ENCODE results near the gene GOLM1.

Gene GOLM1

DNA sequence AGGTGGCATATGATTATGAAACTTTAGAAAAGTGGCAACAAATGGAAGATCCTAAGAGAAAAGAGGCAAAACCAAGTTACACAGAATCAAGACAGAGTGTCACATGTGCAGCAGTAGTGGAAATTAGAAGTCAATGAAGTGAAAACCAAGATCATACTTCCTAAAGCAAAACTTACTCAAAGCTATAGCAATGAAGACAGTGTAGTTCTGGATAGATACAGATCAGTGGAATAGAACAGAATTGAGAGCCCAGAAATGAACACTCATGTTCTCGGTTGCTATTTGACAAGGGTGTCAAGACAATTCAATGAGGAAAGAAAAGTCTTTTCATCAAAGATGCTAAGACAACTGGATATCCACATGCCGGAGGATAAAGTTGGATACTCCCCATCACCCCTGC lies 114.9 kb downstream of the GOLM1 start:
- no peak overlapping the region for H3K27ac Mint-ChIP-seq
- H3K4me1 Mint-ChIP-seq: no peaks in the 10 kb centered on the region
- TF ChIP-seq, protein P1, sequence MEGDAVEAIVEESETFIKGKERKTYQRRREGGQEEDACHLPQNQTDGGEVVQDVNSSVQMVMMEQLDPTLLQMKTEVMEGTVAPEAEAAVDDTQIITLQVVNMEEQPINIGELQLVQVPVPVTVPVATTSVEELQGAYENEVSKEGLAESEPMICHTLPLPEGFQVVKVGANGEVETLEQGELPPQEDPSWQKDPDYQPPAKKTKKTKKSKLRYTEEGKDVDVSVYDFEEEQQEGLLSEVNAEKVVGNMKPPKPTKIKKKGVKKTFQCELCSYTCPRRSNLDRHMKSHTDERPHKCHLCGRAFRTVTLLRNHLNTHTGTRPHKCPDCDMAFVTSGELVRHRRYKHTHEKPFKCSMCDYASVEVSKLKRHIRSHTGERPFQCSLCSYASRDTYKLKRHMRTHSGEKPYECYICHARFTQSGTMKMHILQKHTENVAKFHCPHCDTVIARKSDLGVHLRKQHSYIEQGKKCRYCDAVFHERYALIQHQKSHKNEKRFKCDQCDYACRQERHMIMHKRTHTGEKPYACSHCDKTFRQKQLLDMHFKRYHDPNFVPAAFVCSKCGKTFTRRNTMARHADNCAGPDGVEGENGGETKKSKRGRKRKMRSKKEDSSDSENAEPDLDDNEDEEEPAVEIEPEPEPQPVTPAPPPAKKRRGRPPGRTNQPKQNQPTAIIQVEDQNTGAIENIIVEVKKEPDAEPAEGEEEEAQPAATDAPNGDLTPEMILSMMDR (IDR thresholded peaks at IDR 0.05): no peak
- H3K36me3 Mint-ChIP-seq (ENCODE audit: low read depth): peaks cover 89% of the 10 kb centered on the region
- H3K4me3 Mint-ChIP-seq: no peak overlapping the region
- no peaks in the 10 kb centered on the region for H3K27me3 Mint-ChIP-seq (ENCODE audit: low read depth, poor library complexity)
- no peaks in the 10 kb centered on the region for H3K9me3 Mint-ChIP-seq
- no peak for DNase-seq

- Mint-ChIP-seq H3K36me3 (ENCODE audit: low read depth) (peaks cover 86% of the 10 kb centered on the region), H3K9me3 (no peaks in the 10 kb centered on the region), H3K4me3 (no peak overlapping the region), H3K27ac (no peak overlapping the region), H3K27me3 (ENCODE audit: low read depth, poor library complexity) (no peaks in the 10 kb centered on the region), H3K4me1 (no peaks in the 10 kb centered on the region)
- DNase-seq: no peak
- TF ChIP-seq, protein P1 (IDR thresholded peaks at IDR 0.05): no peak
Measured at GRCh38 chr9:85981369-85981768, 118.0 kb downstream of the GOLM1 start.

DNA sequence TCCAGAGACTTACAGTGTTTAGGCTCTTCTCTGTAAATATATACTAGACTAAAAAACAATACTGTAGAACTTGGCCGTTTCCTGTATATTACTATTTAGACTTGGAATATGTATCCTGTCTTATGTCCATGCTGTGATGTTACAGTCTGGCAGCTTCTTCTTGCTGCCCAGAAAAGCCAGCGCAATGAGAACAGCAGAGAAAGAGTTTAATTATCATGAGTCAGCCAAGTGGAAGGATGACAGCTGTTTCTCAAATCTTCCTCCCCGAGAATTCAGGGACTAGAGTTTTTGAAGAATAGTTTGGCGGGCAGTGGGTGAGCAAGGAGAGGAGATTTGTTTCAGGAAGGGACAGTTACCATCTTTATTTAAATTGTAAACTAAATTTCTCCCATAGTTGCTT lies 120.9 kb downstream of the GOLM1 start:
- Mint-ChIP-seq H3K4me1 (no peaks in the 10 kb centered on the region), H3K4me3 (no peak overlapping the region), H3K36me3 (ENCODE audit: low read depth) (peaks cover 71% of the 10 kb centered on the region), H3K27ac (peak overlapping the region; percentile 62), H3K27me3 (ENCODE audit: low read depth, poor library complexity) (no peaks in the 10 kb centered on the region), H3K9me3 (no peaks in the 10 kb centered on the region)
- TF ChIP-seq, protein P1 (IDR thresholded peaks at IDR 0.05): no peak
- no peak for DNase-seq
